H1 (cell line): ENCODE measurements around the gene MLH3. TPM values are rescaled to one million over a fixed set of nuclear protein-coding genes. Genes with fewer than 3 reads are reported as not detected.

ENCODE experiments used
- CHD7 ChIP-seq: fragments of 300-600 bp; sonication (generic); IDR thresholded peaks from 2 replicates; pipeline ENCODE4 v1.7.1; 2012; ENCODE audit warnings: low read length, moderate library complexity, mild to moderate bottlenecking, inconsistent platforms; ENCODE audit not compliant: insufficient replicate concordance
- JUND ChIP-seq: IDR thresholded peaks from 2 replicates; pipeline ENCODE4 v1.6.1; 2011; ENCODE audit warnings: mild to moderate bottlenecking, improper control_type of control experiment, low read length
- NRF1 ChIP-seq: IDR thresholded peaks from 2 replicates; pipeline ENCODE4 v1.6.1; 2011; ENCODE audit warnings: mild to moderate bottlenecking, low read depth, low read length, improper control_type of control experiment
- RXRA ChIP-seq: IDR thresholded peaks from 2 replicates; pipeline ENCODE4 v1.6.1; 2011; ENCODE audit warnings: low read depth, mild to moderate bottlenecking, low read length, moderate library complexity; ENCODE audit not compliant: insufficient read depth
- SIRT6 ChIP-seq: IDR thresholded peaks from one replicate; pipeline ENCODE4 v1.7.1; 2012; ENCODE audit warnings: low read length, inconsistent platforms
- SUZ12 ChIP-seq: fragments of 200-600 bp; sonication (generic); IDR thresholded peaks from 2 replicates; pipeline ENCODE4 v1.6.1; 2012; ENCODE audit warnings: mild to moderate bottlenecking, inconsistent platforms, low read length, moderate library complexity, mixed read lengths
- TAF7 ChIP-seq: optimal IDR thresholded peaks from 2 replicates; pipeline ENCODE3; 2011; ENCODE audit warnings: low read depth, mild to moderate bottlenecking, inconsistent platforms, low read length, moderate library complexity, borderline replicate concordance
- YY1 ChIP-seq: IDR thresholded peaks from 2 replicates; pipeline ENCODE4 v1.6.1; 2011; ENCODE audit warnings: low read depth, mild to moderate bottlenecking, low read length
- polyA plus RNA-seq, 7 experiments: library from polyadenylated mRNA; depleted of rRNA in 3 of 7; stranded (reverse) in 5 of 7; unstranded in 2 of 7; fragments of >200 nt in 5 of 7; fragments of 200-250 nt in 2 of 7; gene quantifications; 1 replicate in 5 of 7; 2 replicates in 1 of 7; 4 replicates in 1 of 7; pipeline versions ENCODE4 v1.2.1 to v1.2.3, GENCODE V29; 2011 to 2013; ENCODE audit warnings: missing spikeins in 2 of 7, mixed read lengths in 2 of 7
- total RNA-seq: library from RNA; stranded (reverse); fragmentation: NEBNext Ultra II Directional; extraction: Animal tissue kit (Norgen Biotek cat#: 25700); gene quantifications from 2 replicates; pipeline ENCODE4 v1.2.1, GENCODE V29; 2021
- TF ChIP-seq, protein P1 (sequence below): IDR thresholded peaks from 2 replicates; pipeline ENCODE4 v1.6.1; 2011; ENCODE audit warnings: low read depth, mild to moderate bottlenecking, low read length; ENCODE audit not compliant: insufficient read depth
- TF ChIP-seq, protein P2 (sequence below): IDR thresholded peaks from 2 replicates; pipeline ENCODE4 v1.6.1; 2012; ENCODE audit warnings: inconsistent platforms

MLH3 gene
- total and polyA plus RNA-seq, 2 of the 8 experiments (the other 6 are each of a cell fraction or from before 2014, with no cell fraction given) = 9.3 to 20.1 TPM

DNA sequence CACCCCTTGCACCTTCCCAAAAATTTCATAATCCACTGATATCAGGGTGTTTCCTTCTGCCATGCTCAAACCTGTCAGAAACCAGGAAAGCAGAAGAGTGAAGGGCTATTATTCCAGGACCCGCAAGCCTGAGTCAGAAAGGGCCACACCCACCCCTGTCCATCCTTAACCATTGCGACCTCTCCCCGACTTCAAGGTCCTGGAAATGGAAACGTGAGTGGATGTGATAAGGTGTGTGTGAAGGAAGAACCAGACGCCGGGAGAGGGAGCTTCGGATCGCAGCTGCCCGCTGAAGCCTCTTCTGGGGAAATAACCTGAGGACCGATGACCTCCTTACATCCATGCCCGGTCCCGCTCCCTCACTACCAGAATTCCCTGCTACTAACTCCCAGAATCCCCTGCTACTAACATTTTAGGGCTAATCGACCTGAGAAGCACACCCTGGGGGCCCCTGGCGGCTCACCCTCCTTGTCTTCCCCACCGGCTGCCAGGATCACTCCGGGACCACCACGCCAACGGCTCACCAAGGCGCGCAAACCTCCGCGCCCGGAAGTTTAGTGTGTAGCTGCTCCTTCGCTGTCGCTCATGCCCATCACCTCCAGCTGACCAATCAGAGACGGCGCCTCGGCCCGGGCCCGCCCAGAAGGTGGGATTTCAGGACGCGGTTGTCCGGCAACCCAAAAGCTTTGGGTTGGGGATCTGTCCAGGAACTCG is 12.4 kb upstream of the MLH3 start, which contains the start of gene ACYP1 (continued):
- TF ChIP-seq, protein P1, sequence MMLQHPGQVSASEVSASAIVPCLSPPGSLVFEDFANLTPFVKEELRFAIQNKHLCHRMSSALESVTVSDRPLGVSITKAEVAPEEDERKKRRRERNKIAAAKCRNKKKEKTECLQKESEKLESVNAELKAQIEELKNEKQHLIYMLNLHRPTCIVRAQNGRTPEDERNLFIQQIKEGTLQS = no peak
- TF ChIP-seq, protein P2, sequence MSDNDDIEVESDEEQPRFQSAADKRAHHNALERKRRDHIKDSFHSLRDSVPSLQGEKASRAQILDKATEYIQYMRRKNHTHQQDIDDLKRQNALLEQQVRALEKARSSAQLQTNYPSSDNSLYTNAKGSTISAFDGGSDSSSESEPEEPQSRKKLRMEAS = no peak; the same call in 1 of the 2 replicates
- TF ChIP-seq SUZ12 = no peak
- TF ChIP-seq YY1 = no peak
- no peak for TF ChIP-seq RXRA
- no peak for TF ChIP-seq CHD7
- no peak for TF ChIP-seq TAF7
- no peak for TF ChIP-seq SIRT6
- TF ChIP-seq JUND = no peak
- TF ChIP-seq NRF1 = no peak
